AG04450 (cell line): ENCODE results near the gene RAB7B. TPM values are rescaled to one million over a fixed set of nuclear protein-coding genes. Genes with fewer than 3 reads are reported as not detected.

ENCODE experiments used
- CTCF ChIA-PET: fragments of 300-600, 350-600 bp; formaldehyde crosslinking; extraction: SDS; loops from one replicate; lab custom pipeline; 2022; ENCODE audit warnings: antibody characterized with exemption, inconsistent platforms; lab: Charles Lee
- POLR2A ChIA-PET: fragments of 350-600 bp; formaldehyde crosslinking; extraction: SDS; loops from one replicate; lab custom pipeline; 2021; ENCODE audit warnings: antibody characterized with exemption, inconsistent platforms; lab: Yijun Ruan, JAX
- DNase-seq: peaks from one replicate; pipeline ENCODE4 v3.0.0-alpha.2; 2011; ENCODE audit warnings: low read depth, low spot score
- H3K27ac ChIP-seq: one replicate; pipeline ENCODE4 v1.5.1; 2012; ENCODE audit warnings: low read depth, low read length, control low read depth
- H3K27me3 ChIP-seq: one replicate; pipeline ENCODE4 v1.6.0; 2012; ENCODE audit warnings: low read length; ENCODE audit not compliant: control insufficient read depth, insufficient read depth
- H3K4me3 ChIP-seq: 2 replicates; pipeline ENCODE4 v1.5.1; 2011; ENCODE audit warnings: mild to moderate bottlenecking, low read depth, low read length, control low read depth
- H3K9me3 ChIP-seq: 2 replicates; pipeline ENCODE4 v1.5.1; 2012; ENCODE audit warnings: low read length; ENCODE audit not compliant: control insufficient read depth, insufficient read depth
- polyA plus RNA-seq: library from polyadenylated mRNA; depleted of rRNA; stranded (reverse); fragments of >200 nt; gene quantifications from 2 replicates; pipeline ENCODE4 v1.2.3, GENCODE V29; 2011
- TF ChIP-seq, protein P1 (sequence below): IDR thresholded peaks from 2 replicates; pipeline ENCODE4 v1.5.1; 2011; ENCODE audit warnings: low read depth, low read length, control low read depth, inconsistent platforms

RAB7B gene
- polyA plus RNA-seq, 1 experiment: 17.5 TPM

DNA sequence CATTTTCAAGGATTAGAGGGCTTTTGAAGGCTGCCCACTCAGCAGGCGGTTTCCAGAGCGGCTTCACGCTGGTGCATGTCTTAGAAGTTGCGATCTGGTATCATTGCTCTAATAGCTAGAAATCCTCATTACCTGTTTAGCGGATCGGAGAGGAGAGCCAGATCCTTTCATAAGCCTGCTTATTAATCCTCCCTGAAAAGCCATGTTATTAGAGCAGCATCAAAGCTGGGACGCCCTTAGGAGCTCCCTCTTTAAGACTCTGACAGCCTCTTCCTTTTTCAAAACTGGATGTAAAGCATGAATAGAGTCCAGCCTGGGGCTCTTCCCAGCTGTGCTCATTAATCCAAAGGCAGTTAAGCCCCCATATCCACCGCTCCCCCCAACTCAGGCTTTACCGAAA lies 34.4 kb upstream of the RAB7B start:
- TF ChIP-seq, protein P1, sequence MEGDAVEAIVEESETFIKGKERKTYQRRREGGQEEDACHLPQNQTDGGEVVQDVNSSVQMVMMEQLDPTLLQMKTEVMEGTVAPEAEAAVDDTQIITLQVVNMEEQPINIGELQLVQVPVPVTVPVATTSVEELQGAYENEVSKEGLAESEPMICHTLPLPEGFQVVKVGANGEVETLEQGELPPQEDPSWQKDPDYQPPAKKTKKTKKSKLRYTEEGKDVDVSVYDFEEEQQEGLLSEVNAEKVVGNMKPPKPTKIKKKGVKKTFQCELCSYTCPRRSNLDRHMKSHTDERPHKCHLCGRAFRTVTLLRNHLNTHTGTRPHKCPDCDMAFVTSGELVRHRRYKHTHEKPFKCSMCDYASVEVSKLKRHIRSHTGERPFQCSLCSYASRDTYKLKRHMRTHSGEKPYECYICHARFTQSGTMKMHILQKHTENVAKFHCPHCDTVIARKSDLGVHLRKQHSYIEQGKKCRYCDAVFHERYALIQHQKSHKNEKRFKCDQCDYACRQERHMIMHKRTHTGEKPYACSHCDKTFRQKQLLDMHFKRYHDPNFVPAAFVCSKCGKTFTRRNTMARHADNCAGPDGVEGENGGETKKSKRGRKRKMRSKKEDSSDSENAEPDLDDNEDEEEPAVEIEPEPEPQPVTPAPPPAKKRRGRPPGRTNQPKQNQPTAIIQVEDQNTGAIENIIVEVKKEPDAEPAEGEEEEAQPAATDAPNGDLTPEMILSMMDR: no peak
- DNase-seq: no peak
- no peak overlapping the region for H3K27ac ChIP-seq
- H3K27me3 ChIP-seq: peaks cover 58% of the 10 kb centered on the region
- no peak overlapping the region for H3K4me3 ChIP-seq
- H3K9me3 ChIP-seq: peaks cover 2% of the 10 kb centered on the region; the same call in 1 of the 2 replicates
- CTCF ChIA-PET: interaction anchor here (0.9 to 1.0 kb wide), 2 partner anchors 52 to 60 kb away, joined by 3 read pairs; no protein-coding TSS in a partner anchor
- POLR2A ChIA-PET: interaction anchor here (0.6 kb wide), 1 partner anchor 11 kb away, joined by 4 read pairs; no protein-coding TSS in a partner anchor

DNA sequence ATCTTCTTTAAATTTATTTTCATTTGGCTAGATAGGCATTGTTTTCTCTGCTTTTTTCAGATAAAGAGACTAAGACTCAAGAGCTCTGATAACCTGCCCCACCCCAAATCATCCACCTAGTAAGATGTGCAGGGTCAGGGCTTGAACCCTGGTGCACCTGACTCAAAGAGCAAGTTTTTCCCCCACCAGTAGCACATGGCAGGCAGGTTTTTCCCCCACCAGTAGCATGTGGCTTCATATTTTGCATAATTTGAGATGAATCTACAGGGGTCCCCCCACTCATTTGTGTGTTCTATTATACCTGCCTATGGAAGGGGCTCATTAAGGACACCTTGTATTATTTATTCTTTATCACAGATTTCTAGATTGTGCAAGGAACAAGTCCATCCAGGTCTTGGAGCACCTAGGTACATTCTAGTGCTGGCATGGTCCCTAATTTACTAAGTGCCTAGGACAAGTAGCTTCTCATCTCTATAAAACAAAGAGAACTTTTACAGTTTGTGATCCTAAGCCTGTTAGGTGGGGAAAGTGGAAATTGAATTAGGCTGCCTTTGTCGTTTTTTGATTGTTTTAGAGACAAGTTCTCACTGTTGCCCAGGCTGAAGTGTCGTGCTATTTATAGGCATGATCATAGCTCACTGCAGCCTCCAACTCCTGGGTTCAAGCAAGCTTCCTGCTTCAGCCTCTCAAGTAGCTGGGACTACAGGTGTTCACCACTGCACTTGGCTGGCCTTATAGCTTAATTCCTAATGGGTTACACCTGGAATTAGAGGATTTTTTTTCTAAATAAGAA lies 33.7 kb upstream of the RAB7B start:
- ChIA-PET CTCF (interaction anchor here (1.0 to 1.1 kb wide), 2 partner anchors 51 to 60 kb away, joined by 3 to 5 read pairs; no protein-coding TSS in a partner anchor), POLR2A (no interaction called here)
- Histone ChIP-seq H3K27ac (no peak overlapping the region), H3K9me3 (peaks cover 2% of the 10 kb centered on the region; the same call in 1 of the 2 replicates), H3K27me3 (peaks cover 60% of the 10 kb centered on the region), H3K4me3 (no peak overlapping the region)
- no peak for DNase-seq
- TF ChIP-seq, protein P1: no peak

DNA sequence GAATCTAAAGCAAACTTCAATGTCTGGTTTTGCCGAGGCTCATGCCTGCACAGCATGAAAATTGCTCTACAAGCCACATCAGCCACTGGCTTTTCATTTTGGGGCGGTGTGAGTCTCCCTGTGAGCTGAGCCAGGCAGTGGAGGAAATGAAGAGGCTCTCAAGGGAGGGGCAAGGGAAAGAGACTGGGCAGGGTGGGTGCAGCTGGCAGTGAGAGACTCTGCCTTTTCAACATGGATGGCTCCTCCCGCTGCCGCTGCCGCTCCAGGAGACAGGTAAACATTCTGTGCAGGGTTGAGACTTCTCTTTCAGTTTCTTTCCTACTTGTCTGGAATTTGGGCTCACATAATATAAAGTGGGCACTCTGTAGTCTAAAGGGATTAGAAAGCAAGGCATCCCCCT lies 31.8 kb upstream of the RAB7B start:
- Histone ChIP-seq H3K4me3 (no peak overlapping the region), H3K27ac (no peak overlapping the region), H3K9me3 (peaks cover 2% of the 10 kb centered on the region; the same call in 1 of the 2 replicates), H3K27me3 (peaks cover 54% of the 10 kb centered on the region)
- ChIA-PET CTCF (interaction anchor here (1.0 kb wide), 1 partner anchor 58 kb away, joined by 3 read pairs; no protein-coding TSS in a partner anchor), POLR2A (no interaction called here)
- DNase-seq: no peak
- TF ChIP-seq, protein P1: no peak

DNA sequence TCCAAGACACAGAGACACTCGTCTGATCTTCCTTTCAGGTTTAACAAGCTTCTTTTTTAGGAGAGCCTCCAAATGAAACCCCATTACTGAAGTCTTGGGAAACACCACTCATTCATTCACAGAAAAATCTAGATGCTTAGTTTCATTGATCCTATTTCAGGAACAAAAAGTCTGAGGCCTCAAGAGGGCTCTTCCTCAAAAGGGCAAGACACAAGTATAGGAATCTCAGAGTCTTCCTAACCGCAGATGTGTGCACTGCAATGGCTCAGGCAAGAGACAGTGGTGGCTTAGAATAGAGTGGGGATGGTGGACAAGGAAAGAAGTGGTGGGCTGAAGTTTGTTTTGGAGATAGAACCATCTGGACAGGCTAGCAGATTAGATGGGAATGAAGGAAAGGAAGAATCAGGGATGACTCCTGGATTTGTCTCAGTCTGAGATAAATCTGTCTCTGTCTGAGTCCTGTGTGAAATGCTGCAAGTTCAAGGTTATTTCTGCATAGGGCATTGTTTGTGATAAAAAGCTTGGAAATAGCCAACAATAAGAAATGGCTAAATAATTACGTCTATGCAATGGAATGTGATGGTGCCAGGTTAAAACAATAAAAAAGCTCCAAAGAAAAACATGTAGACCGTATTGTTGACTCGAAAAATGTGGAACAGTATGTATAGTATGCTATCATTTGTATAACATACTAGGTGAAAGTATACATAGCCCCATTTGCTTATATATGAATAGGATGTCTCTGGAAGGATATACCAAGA lies 29.4 kb upstream of the RAB7B start:
- TF ChIP-seq, protein P1: no peak
- DNase-seq: no peak
- Histone ChIP-seq H3K27me3 (peaks cover 58% of the 10 kb centered on the region), H3K9me3 (peaks cover 2% of the 10 kb centered on the region; the same call in 1 of the 2 replicates), H3K27ac (no peak overlapping the region), H3K4me3 (no peak overlapping the region)
- POLR2A ChIA-PET: no interaction called here
- CTCF ChIA-PET: interaction anchor here (0.8 kb wide), 1 partner anchor 114 kb away, joined by 3 read pairs; no protein-coding TSS in a partner anchor
